A549 (cell line): Measurements from ENCODE around the gene CLIC4. TPM values are rescaled to one million over a fixed set of nuclear protein-coding genes. Genes with fewer than 3 reads are reported as not detected.

Source experiments
- ATAC-seq, 2 experiments: fragments of 200-7000 bp in 1 of 2; fragments of >200 bp in 1 of 2; cut with Nextera tagmentation in 1 of 2; cut with Tn5 transposase in 1 of 2; 3 replicates each; pipeline versions ENCODE4 v1.8.0 to v1.9.1; 2018 to 2020; ENCODE audit warnings: mild to moderate bottlenecking in 1 of 2, moderate library complexity in 1 of 2
- CTCF ChIA-PET: fragments of 300-600 bp; sonication (Branson Sonifier 250); formaldehyde crosslinking; extraction: SDS; loops from one replicate; lab custom pipeline; 2021; ENCODE audit warnings: antibody characterized with exemption, inconsistent platforms; lab: Yijun Ruan, JAX
- POLR2A ChIA-PET: fragments of 350-600 bp; formaldehyde crosslinking; extraction: SDS; loops from one replicate; lab custom pipeline; 2021; ENCODE audit warnings: antibody characterized with exemption, inconsistent platforms; lab: Yijun Ruan, JAX
- DNase-seq, 2 experiments: peaks; one replicate each; pipeline versions ENCODE4 v3.0.0 to v3.0.0-alpha.2; 2011 to 2016; ENCODE audit warnings: low read depth in 1 of 2, low spot score in 1 of 2
- FAIRE-seq: peaks from 2 replicates; lab custom pipeline; 2011; peaks lifted over from hg19 to GRCh38; lab: Jason Lieb, UNC
- H3K27ac ChIP-seq, 2 experiments: fragments of >200 bp; sonication (Bioruptor Twin); formaldehyde crosslinking; 3 replicates each; pipeline ENCODE4 v1.5.1; 2016 to 2017
- H3K4me1 ChIP-seq: fragments of >200 bp; sonication (Bioruptor Twin); formaldehyde crosslinking; 3 replicates; pipeline ENCODE4 v1.6.1; 2016
- H3K4me2 ChIP-seq: fragments of >200 bp; sonication (Bioruptor Twin); formaldehyde crosslinking; 3 replicates; pipeline ENCODE4 v1.6.1; 2016
- H3K4me3 ChIP-seq: fragments of >200 bp; sonication (Bioruptor Twin); formaldehyde crosslinking; 3 replicates; pipeline ENCODE4 v1.5.1; 2016
- H3K9me3 ChIP-seq: fragments of >200 bp; sonication (Bioruptor Twin); formaldehyde crosslinking; 3 replicates; pipeline ENCODE4 v1.6.1; 2016
- ATOH8 ChIP-seq: fragments of 250-450 bp; sonication (Bioruptor Pico); IDR thresholded peaks from 2 replicates; pipeline ENCODE4 v1.5.0; 2020; ENCODE audit warnings: low read depth, mild to moderate bottlenecking, moderate library complexity
- BHLHE40 ChIP-seq: IDR thresholded peaks from 2 replicates; pipeline ENCODE4 v1.6.1; 2012; ENCODE audit warnings: low read depth, low read length, inconsistent platforms
- CBX2 ChIP-seq: fragments of 200-600 bp; sonication (generic); IDR thresholded peaks from 2 replicates; pipeline ENCODE4 v1.6.1; 2016; ENCODE audit warnings: low read depth, mild to moderate bottlenecking, borderline replicate concordance
- CEBPB ChIP-seq, 2 experiments: fragments of >200 bp in 1 of 2; sonication (Bioruptor Twin) in 1 of 2; formaldehyde crosslinking in 1 of 2; IDR thresholded peaks; 2 replicates each; pipeline ENCODE4 v1.6.1; 2012 to 2016
- CTCF ChIP-seq: fragments of >200 bp; sonication (Bioruptor Twin); formaldehyde crosslinking; IDR thresholded peaks from 3 replicates; pipeline ENCODE4 v1.5.1; 2016
- ELK1 ChIP-seq: fragments of 150-350 bp; IDR thresholded peaks from 2 replicates; pipeline ENCODE4 v1.6.1; 2014; ENCODE audit warnings: low read depth, mild to moderate bottlenecking, low read length
- EP300 ChIP-seq, 2 experiments: fragments of >200 bp; sonication (Bioruptor Twin); formaldehyde crosslinking; IDR thresholded peaks; 2 replicates in 1 of 2; 3 replicates in 1 of 2; pipeline ENCODE4 v1.6.1; 2016 to 2017
- FOXS1 ChIP-seq: fragments of 250-450 bp; sonication (Bioruptor Pico); IDR thresholded peaks from 2 replicates; pipeline ENCODE4 v1.5.0; 2020; ENCODE audit warnings: mild to moderate bottlenecking, moderate library complexity
- HES2 ChIP-seq: fragments of >200 bp; sonication (Bioruptor Twin); formaldehyde crosslinking; IDR thresholded peaks from 2 replicates; pipeline ENCODE4 v1.6.1; 2016
- HOXA7 ChIP-seq: fragments of 250-450 bp; sonication (Bioruptor Pico); IDR thresholded peaks from 2 replicates; pipeline ENCODE4 v1.5.0; 2020; ENCODE audit warnings: mild to moderate bottlenecking, moderate library complexity
- HOXB13 ChIP-seq: fragments of 250-450 bp; sonication (Bioruptor Pico); IDR thresholded peaks from 2 replicates; pipeline ENCODE4 v1.5.0; 2020; ENCODE audit warnings: low read depth, mild to moderate bottlenecking, moderate library complexity
- JUN ChIP-seq, 2 experiments: fragments of >200 bp; sonication (Bioruptor Twin); formaldehyde crosslinking; IDR thresholded peaks; 2 replicates in 1 of 2; 3 replicates in 1 of 2; pipeline ENCODE4 v1.6.1; 2016 to 2017
- JUNB ChIP-seq: fragments of >200 bp; sonication (Bioruptor Twin); formaldehyde crosslinking; IDR thresholded peaks from 2 replicates; pipeline ENCODE4 v1.6.1; 2016
- KDM1A ChIP-seq: fragments of 200-600 bp; sonication (generic); IDR thresholded peaks from 2 replicates; pipeline ENCODE4 v1.6.1; 2016; ENCODE audit warnings: low read depth, mild to moderate bottlenecking
- MAFK ChIP-seq: fragments of 450-650 bp; IDR thresholded peaks from 2 replicates; pipeline ENCODE4 v1.6.1; 2014; ENCODE audit not compliant: partially characterized antibody
- MAX ChIP-seq: IDR thresholded peaks from 2 replicates; pipeline ENCODE4 v1.6.1; 2012
- MYC ChIP-seq: IDR thresholded peaks from 2 replicates; pipeline ENCODE4 v1.6.1; 2012; ENCODE audit warnings: mild to moderate bottlenecking, inconsistent platforms, low read length, improper control_type of control experiment, borderline replicate concordance
- PBX3 ChIP-seq: IDR thresholded peaks from 2 replicates; pipeline ENCODE4 v1.6.1; 2012
- POLR2AphosphoS2 ChIP-seq: conservative IDR thresholded peaks from 2 replicates; pipeline ENCODE4 v1.6.1; 2012; ENCODE audit warnings: low read length, improper control_type of control experiment, inconsistent platforms
- RAD21 ChIP-seq, 2 experiments: fragments of >200 bp in 1 of 2; sonication (Bioruptor Twin) in 1 of 2; formaldehyde crosslinking in 1 of 2; IDR thresholded peaks in 1 of 2; conservative IDR thresholded peaks in 1 of 2; 2 replicates in 1 of 2; 3 replicates in 1 of 2; pipeline ENCODE4 v1.6.1; 2012 to 2018; ENCODE audit warnings: inconsistent platforms in 1 of 2
- RFX5 ChIP-seq: fragments of 450-650 bp; IDR thresholded peaks from 2 replicates; pipeline ENCODE4 v1.7.1; 2014; ENCODE audit warnings: antibody characterized with exemption, mild to moderate bottlenecking, moderate library complexity
- SMC3 ChIP-seq: fragments of >200 bp; sonication (Bioruptor Twin); formaldehyde crosslinking; IDR thresholded peaks from 3 replicates; pipeline ENCODE4 v1.6.1; 2018; ENCODE audit warnings: inconsistent platforms
- SREBF2 ChIP-seq: fragments of 450-650 bp; IDR thresholded peaks from 2 replicates; pipeline ENCODE4 v1.6.1; 2014; ENCODE audit warnings: mild to moderate bottlenecking, moderate library complexity
- WGBS: methylation state at CpG from one replicate; pipeline ENCODE4 v1.1.6; 2017; ENCODE audit errors: missing lambda C conversion rate; 5-methylcytosine and 5-hydroxymethylcytosine counted together
- polyA plus RNA-seq, 4 experiments: library from polyadenylated mRNA; depleted of rRNA in 3 of 4; stranded (reverse); fragments of >200 nt; fragmentation: RNase III in 1 of 4; extraction: RNeasy Plus Mini Kit Qiagen cat#74134 plus additional on column Dnase treatment in 1 of 4; gene quantifications; 2 replicates in 3 of 4; 3 replicates in 1 of 4; pipeline ENCODE4 v1.2.3, GENCODE V29; 2011 to 2017

Gene CLIC4
- polyA plus RNA-seq, 2 of the 4 experiments (the other 2 are of a cell fraction): 52.1 to 97.4 TPM

GRCh38 chr1:24855474-24855873 lies 110.2 kb downstream of the CLIC4 start:
- TF ChIP-seq MAFK: no peak
- TF ChIP-seq HOXB13: no peak
- TF ChIP-seq JUNB: no peak
- ChIA-PET POLR2A (no interaction called here), CTCF (interaction anchor here (1.2 kb wide), 1 partner anchor 8 kb away, joined by 5 read pairs; no protein-coding TSS in a partner anchor)
- no peak for DNase-seq
- no peak for ATAC-seq
- no peaks in the 10 kb centered on the region for H3K9me3 ChIP-seq
- no peak overlapping the region for H3K27ac ChIP-seq
- no peak overlapping the region for H3K4me2 ChIP-seq
- no peak for FAIRE-seq
- WGBS: 62% methylated on average over 5 of the region's 5 CpGs
- H3K4me3 ChIP-seq: no peak overlapping the region
- no peaks in the 10 kb centered on the region for H3K4me1 ChIP-seq

- 87% methylated on average over 15 of the region's 16 CpGs for WGBS
- no peak for ATAC-seq
These were observed 111.7 kb downstream of the CLIC4 start for GRCh38 chr1:24856787-24857506.

GRCh38 chr1:24857507-24858133 lies 112.4 kb downstream of the CLIC4 start:
- Histone ChIP-seq H3K27ac (no peak overlapping the region), H3K4me3 (no peak overlapping the region), H3K4me1 (peaks cover 7% of the 10 kb centered on the region; the same call in 2 of the 3 replicates), H3K4me2 (no peak overlapping the region), H3K9me3 (no peaks in the 10 kb centered on the region)
- ChIA-PET CTCF (interaction anchor here (0.6 to 6.0 kb wide), 2 partner anchors 9 to 782 kb away, joined by 3 to 47 read pairs; no protein-coding TSS in a partner anchor), POLR2A (no interaction called here)
- WGBS: 90% methylated on average over 4 of the region's 6 CpGs
- FAIRE-seq (no peak), DNase-seq (peak in 1 of 2 experiments; percentile 14), ATAC-seq (peak in 1 of 2 experiments; percentile 20; a peak in 1 of 6 replicates)
- TF ChIP-seq MYC: no peak
- no peak for TF ChIP-seq SREBF2
- no peak for TF ChIP-seq CEBPB (IDR thresholded peaks at IDR 0.05)
- no peak for TF ChIP-seq POLR2AphosphoS2
- no peak for TF ChIP-seq KDM1A
- no peak for TF ChIP-seq ATOH8 (CRISPR knock-in tag)
- TF ChIP-seq HES2: no peak
- TF ChIP-seq EP300 (IDR thresholded peaks at IDR 0.05): no peak
- TF ChIP-seq RAD21 (conservative IDR thresholded peaks at IDR 0.05 in 1 of 2, IDR thresholded peaks at IDR 0.05 in 1 of 2): no peak
- TF ChIP-seq BHLHE40: no peak
- no peak for TF ChIP-seq HOXA7 (CRISPR knock-in tag)
- TF ChIP-seq HOXB13: no peak
- no peak for TF ChIP-seq ELK1

More at GRCh38 chr1:24856787-24857506, 111.7 kb downstream of the CLIC4 start:
- FAIRE-seq: no peak
- DNase-seq: no peak
- no peaks in the 10 kb centered on the region for H3K9me3 ChIP-seq
- H3K4me2 ChIP-seq: no peak overlapping the region
- no peak overlapping the region for H3K27ac ChIP-seq
- CTCF ChIA-PET: interaction anchor here (0.6 to 6.0 kb wide), 3 partner anchors 8 to 783 kb away, joined by 3 to 47 read pairs (median 5); no protein-coding TSS in a partner anchor
- no peak for TF ChIP-seq PBX3
- no peak for TF ChIP-seq CBX2
- TF ChIP-seq MAX: no peak
- no peak for TF ChIP-seq JUN (IDR thresholded peaks at IDR 0.05)
- no peak for TF ChIP-seq POLR2AphosphoS2
- TF ChIP-seq RAD21 (conservative IDR thresholded peaks at IDR 0.05 in 1 of 2, IDR thresholded peaks at IDR 0.05 in 1 of 2): no peak
- TF ChIP-seq CTCF: no peak
- TF ChIP-seq RFX5: no peak
- TF ChIP-seq FOXS1 (CRISPR knock-in tag): no peak
- no peak for TF ChIP-seq SMC3
- H3K4me1 ChIP-seq: peaks cover under 1% of the 10 kb centered on the region; the same call in 1 of the 3 replicates
- no peak overlapping the region for H3K4me3 ChIP-seq
- POLR2A ChIA-PET: no interaction called here
